Thoracic aorta (tissue), 2 donors: Measurements from ENCODE around the gene HMX1. TPM values are rescaled to one million over a fixed set of nuclear protein-coding genes. Genes with fewer than 3 reads are reported as not detected.

Experiments used
- ATAC-seq: fragments of 150-250 bp; one replicate; pipeline ENCODE4 v1.8.0; 2017; ENCODE audit warnings: low read depth; ENCODE audit not compliant: insufficient number of reproducible peaks, low FRiP score
- DNase-seq: peaks from one replicate; pipeline ENCODE4 v3.0.0-alpha.2; 2020; ENCODE audit warnings: low spot score
- H3K27ac ChIP-seq, 2 donors: fragments of 200-600 bp; sonication (generic); 1 replicate in 1 of 2; 2 replicates in 1 of 2; pipeline ENCODE4 v1.5.1; 2016; ENCODE audit warnings: mild to moderate bottlenecking in 2 of 2, moderate library complexity in 2 of 2
- H3K27me3 ChIP-seq: fragments of 200-600 bp; sonication (generic); replicated peaks from 2 replicates; pipeline ENCODE4 v1.6.0; 2016; ENCODE audit warnings: mild to moderate bottlenecking; ENCODE audit not compliant: insufficient read depth
- H3K36me3 ChIP-seq: fragments of 200-600 bp; sonication (generic); one replicate; pipeline ENCODE4 v1.5.1; 2016
- H3K4me1 ChIP-seq, 2 donors: fragments of 200-600 bp; sonication (generic); 1 replicate in 1 of 2; 2 replicates in 1 of 2; pipeline versions ENCODE4 v1.5.1 to v1.6.0; 2016; ENCODE audit warnings: low read depth in 2 of 2, mild to moderate bottlenecking in 1 of 2; ENCODE audit not compliant: control insufficient read depth in 1 of 2
- H3K4me3 ChIP-seq: fragments of 200-600 bp; sonication (generic); 2 replicates; pipeline ENCODE4 v1.5.1; 2016; ENCODE audit warnings: mild to moderate bottlenecking
- H3K9me3 ChIP-seq: fragments of 200-600 bp; sonication (generic); 2 replicates; pipeline ENCODE4 v1.5.1; 2016
- CTCF ChIP-seq: fragments of 200-600 bp; sonication (generic); IDR thresholded peaks from one replicate; pipeline ENCODE4 v1.5.1; 2019; ENCODE audit warnings: antibody characterized with exemption
- total RNA-seq, 2 donors: library from RNA; depleted of rRNA; stranded (reverse); fragments of >200 nt; gene quantifications; one replicate each; pipeline versions ENCODE4 v1.1.0 to v1.2.3, GENCODE V29; 2016

The HMX1 gene
- under 1 TPM in 1 of 2 donors, not detected in 1; 0.28 TPM for total RNA-seq

DNA sequence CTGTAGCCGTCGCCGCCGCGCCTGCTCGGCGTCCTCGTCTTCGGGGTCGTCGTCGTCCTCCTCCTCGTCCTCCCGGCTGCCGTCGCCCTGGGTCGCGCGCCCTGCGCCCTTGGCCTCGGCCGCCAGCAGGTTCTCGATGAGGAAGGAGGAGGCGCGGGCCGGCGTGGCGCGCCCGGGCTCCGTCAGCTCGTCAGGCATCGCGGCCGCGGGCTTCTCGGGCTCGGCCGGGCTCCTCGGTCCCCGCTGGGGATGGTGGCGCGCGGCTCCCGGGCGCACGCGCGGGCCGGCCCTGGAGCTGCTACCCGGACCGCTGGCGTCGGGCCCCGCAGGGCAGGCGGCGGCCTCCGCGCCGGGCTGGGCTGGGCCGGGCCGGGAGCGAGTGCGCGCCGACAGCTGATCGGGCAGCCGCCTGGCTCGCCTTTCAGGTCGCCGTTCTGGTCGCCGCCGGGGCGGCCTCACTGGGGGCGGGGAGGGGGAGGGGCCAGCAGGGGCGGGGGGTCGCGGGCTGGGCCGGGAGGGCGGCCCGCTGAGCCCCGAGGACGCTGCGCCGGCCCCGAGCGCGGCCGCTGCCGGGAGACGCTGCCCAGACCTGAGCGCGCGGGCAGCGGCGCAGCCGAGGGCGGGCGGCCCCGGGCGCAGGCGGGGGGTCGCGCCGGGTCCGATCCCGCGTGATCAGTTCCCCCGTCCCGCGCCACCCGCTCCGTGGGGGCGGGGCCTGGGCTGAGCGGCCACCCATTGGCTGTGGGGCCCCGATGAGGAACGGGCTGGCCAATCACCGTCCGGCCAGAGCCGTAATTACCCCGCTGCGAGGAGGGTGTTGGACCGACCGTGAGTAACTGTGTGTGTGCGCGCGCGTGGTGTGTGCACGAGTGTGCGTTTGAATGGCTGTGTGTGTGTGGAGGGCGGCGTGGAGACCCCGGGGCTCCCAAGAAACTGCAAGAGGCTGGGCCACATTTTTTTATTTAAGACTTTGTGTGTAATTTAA is at the start of gene HMX1:
Gene HMX1, minus strand, starts transcription at position 423 of the 985 bp plus-strand sequence. Its CDS starts 225 bp downstream, at position 198.
- H3K36me3 ChIP-seq: no peaks in the 10 kb centered on the region
- H3K27ac ChIP-seq: no peak within 1 kb of the TSS
- H3K9me3 ChIP-seq: no peaks in the 10 kb centered on the region
- H3K27me3 ChIP-seq: peaks cover 4% of the 10 kb centered on the region
- ATAC-seq (no peak), DNase-seq (no peak)
- H3K4me1 ChIP-seq: peaks cover 0 to 6% of the 10 kb centered on the region in 2 donors
- TF ChIP-seq CTCF: no peak
- H3K4me3 ChIP-seq: no peak within 1 kb of the TSS

DNA sequence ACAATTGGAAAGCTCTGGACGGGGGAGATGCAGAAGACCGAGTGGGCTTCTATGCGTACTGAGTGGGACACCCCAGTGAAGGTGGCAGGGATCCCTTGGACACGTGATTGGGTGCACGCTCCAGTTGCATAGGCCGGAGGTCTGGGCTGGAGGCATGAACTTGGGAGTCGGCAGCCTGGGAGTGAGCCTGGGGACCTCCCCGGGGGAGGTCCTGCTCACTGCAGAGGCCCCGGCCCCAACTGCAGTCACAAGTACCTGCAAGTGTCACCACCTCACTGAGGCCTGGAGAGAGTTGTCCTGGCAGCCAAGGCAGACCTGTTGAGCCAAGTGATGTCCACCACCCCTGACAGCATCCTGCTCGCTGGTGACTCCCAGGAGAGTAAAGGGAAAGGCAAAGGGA is 49.3 kb upstream of the HMX1 start:
- DNase-seq (no peak), ATAC-seq (no peak)
- Histone ChIP-seq H3K9me3 (peaks cover 4% of the 10 kb centered on the region), H3K36me3 (no peaks in the 10 kb centered on the region), H3K27me3 (no peaks in the 10 kb centered on the region), H3K4me3 (no peak overlapping the region), H3K27ac (no peak overlapping the region), H3K4me1 (no peaks in the 10 kb centered on the region)
- no peak for TF ChIP-seq CTCF

GRCh38 chr4:8920289-8920965 is 48.8 kb upstream of the HMX1 start:
- ATAC-seq: no peak

GRCh38 chr4:8919651-8920288 is 48.1 kb upstream of the HMX1 start:
- H3K4me3 ChIP-seq: no peak overlapping the region
- H3K36me3 ChIP-seq: no peaks in the 10 kb centered on the region
- TF ChIP-seq CTCF: no peak
- no peak overlapping the region for H3K27ac ChIP-seq
- no peak for DNase-seq
- H3K27me3 ChIP-seq: no peaks in the 10 kb centered on the region
- no peak for ATAC-seq
- peaks cover 4% of the 10 kb centered on the region for H3K9me3 ChIP-seq
- no peaks in the 10 kb centered on the region for H3K4me1 ChIP-seq

More at GRCh38 chr4:8920289-8920965, 48.8 kb upstream of the HMX1 start:
- no peak for DNase-seq
- Histone ChIP-seq H3K9me3 (peaks cover 4% of the 10 kb centered on the region), H3K27ac (no peak overlapping the region), H3K27me3 (no peaks in the 10 kb centered on the region), H3K36me3 (no peaks in the 10 kb centered on the region), H3K4me3 (no peak overlapping the region), H3K4me1 (no peaks in the 10 kb centered on the region)
- no peak for TF ChIP-seq CTCF
